Nephron (organoid): ENCODE measurements around the gene KRTAP1-4.

ENCODE experiments used
- H3K27ac Mint-ChIP-seq, 3 experiments: 2 replicates each; pipeline ENCODE4 v1.8.0; 2020; ENCODE audit warnings: mixed read lengths in 3 of 3, mild to moderate bottlenecking in 2 of 3, moderate library complexity in 1 of 3
- H3K27me3 Mint-ChIP-seq: 2 replicates; pipeline ENCODE4 v1.8.0; 2021; ENCODE audit warnings: low read depth, mild to moderate bottlenecking, moderate library complexity, mixed read lengths
- H3K36me3 Mint-ChIP-seq: 2 replicates; pipeline ENCODE4 v1.8.0; 2020; ENCODE audit warnings: low read depth, mixed read lengths
- H3K4me1 Mint-ChIP-seq: 2 replicates; pipeline ENCODE4 v1.8.0; 2020; ENCODE audit warnings: mixed read lengths
- H3K4me3 Mint-ChIP-seq, 3 experiments: 2 replicates each; pipeline ENCODE4 v1.8.0; 2020; ENCODE audit warnings: mild to moderate bottlenecking in 3 of 3, mixed read lengths in 3 of 3, moderate library complexity in 2 of 3
- H3K9me3 Mint-ChIP-seq: 2 replicates; pipeline ENCODE4 v1.8.0; 2020; ENCODE audit warnings: mixed read lengths
- TF ChIP-seq, protein P1 (sequence below), 3 experiments: fragments of 200-600 bp; sonication (generic); IDR thresholded peaks; one replicate each; pipeline ENCODE4 v1.5.0; 2021; ENCODE audit warnings: antibody characterized with exemption in 3 of 3; ENCODE audit not compliant: unreplicated experiment in 3 of 3

The KRTAP1-4 gene

DNA sequence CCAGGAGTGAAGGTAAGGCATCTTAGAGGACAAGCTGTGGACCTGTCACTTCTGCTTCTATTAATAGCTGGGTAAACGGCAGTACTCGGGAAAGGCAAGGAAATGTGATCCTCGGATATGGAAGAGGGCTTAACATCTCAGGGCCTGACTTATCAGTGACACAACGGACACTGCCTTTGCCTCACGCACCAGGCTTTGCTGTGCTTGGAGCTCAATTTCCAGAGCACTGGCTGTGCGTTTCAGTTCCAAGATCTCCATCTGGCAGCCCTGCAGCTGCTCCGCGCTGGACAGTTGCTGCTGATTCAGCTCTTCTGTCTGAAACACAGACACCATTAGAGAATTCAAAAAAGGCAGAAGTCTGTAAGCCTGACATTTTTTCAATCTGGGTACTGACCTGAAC, 49.4 kb downstream of the KRTAP1-4 start:
- Mint-ChIP-seq H3K27me3 (peaks cover 6% of the 10 kb centered on the region), H3K4me3 (peak overlapping the region in 2 of 3 experiments; percentile 6 to 27), H3K4me1 (peaks cover 36% of the 10 kb centered on the region), H3K9me3 (no peaks in the 10 kb centered on the region), H3K27ac (peak overlapping the region; percentile 17 to 50 (median 26)), H3K36me3 (no peaks in the 10 kb centered on the region)
- TF ChIP-seq, protein P1, sequence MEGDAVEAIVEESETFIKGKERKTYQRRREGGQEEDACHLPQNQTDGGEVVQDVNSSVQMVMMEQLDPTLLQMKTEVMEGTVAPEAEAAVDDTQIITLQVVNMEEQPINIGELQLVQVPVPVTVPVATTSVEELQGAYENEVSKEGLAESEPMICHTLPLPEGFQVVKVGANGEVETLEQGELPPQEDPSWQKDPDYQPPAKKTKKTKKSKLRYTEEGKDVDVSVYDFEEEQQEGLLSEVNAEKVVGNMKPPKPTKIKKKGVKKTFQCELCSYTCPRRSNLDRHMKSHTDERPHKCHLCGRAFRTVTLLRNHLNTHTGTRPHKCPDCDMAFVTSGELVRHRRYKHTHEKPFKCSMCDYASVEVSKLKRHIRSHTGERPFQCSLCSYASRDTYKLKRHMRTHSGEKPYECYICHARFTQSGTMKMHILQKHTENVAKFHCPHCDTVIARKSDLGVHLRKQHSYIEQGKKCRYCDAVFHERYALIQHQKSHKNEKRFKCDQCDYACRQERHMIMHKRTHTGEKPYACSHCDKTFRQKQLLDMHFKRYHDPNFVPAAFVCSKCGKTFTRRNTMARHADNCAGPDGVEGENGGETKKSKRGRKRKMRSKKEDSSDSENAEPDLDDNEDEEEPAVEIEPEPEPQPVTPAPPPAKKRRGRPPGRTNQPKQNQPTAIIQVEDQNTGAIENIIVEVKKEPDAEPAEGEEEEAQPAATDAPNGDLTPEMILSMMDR (IDR thresholded peaks at IDR 0.05; ENCODE audit: unreplicated experiment in 3 of 3) = no peak

DNA sequence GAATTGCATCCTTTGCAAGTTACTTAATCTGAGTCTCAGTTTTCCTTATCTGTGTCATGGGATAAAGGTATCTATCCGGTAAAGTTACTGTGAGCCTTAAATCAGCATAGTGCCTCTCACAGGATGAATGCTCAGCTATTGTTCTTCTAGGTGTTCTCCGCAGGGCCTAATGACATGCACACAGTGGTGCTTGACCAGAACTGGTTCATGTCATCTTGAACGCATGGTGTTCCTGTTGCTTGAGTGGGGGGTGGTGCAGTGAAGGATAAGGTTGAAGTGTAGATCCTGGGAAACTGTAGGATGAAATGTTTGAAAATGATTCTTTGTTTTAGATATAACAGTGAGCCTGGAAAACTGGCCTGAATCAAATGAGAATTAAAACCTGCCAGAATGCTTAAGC, 49.9 kb downstream of the KRTAP1-4 start:
- peak overlapping the region; percentile 17 to 50 (median 26) for H3K27ac Mint-ChIP-seq
- no peaks in the 10 kb centered on the region for H3K9me3 Mint-ChIP-seq
- H3K4me1 Mint-ChIP-seq = peaks cover 41% of the 10 kb centered on the region
- H3K36me3 Mint-ChIP-seq = no peaks in the 10 kb centered on the region
- TF ChIP-seq, protein P1 (IDR thresholded peaks at IDR 0.05; ENCODE audit: unreplicated experiment in 3 of 3) = no peak
- H3K27me3 Mint-ChIP-seq = peaks cover 6% of the 10 kb centered on the region
- H3K4me3 Mint-ChIP-seq = peak overlapping the region in 1 of 3 experiments; percentile 14
